GM19467 (cell line): Measurements from ENCODE around the gene ATP8B3.

Experiments
- ATAC-seq: cut with Tn5 transposase; IDR thresholded peaks from one replicate; pipeline ENCODE4 v1.9.1; 2021; ENCODE audit warnings: mild to moderate bottlenecking, moderate library complexity; ENCODE audit not compliant: unreplicated experiment

The ATP8B3 gene

GRCh38 chr19:1837222-1837565, 25.1 kb upstream of the ATP8B3 start:
- ATAC-seq, result no peak

GRCh38 chr19:1836458-1837221, 24.6 kb upstream of the ATP8B3 start:
- no peak for ATAC-seq

DNA sequence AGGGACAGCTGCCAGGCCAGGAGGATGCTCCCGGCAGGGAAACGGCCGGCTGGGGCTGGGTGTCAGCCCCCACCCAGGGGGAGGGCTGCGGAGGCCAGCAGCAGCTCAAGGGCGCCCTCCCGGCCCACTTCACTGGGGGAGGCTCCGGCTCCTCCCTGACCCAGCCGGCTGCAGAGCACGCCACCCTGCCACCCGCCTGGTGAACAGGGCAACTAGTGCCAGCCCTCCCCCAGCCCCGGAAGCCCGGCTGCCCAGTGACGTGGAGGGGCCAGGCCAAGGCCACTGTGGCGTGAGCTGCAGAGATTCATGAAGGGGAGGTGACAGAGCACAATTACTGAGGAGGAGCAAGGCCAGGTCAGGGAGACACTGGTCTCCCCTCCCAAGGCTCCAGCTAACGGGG, 21.5 kb upstream of the ATP8B3 start:
- no peak for ATAC-seq

- no peak for ATAC-seq
Measured at GRCh38 chr19:1832046-1832663, 20.1 kb upstream of the ATP8B3 start.

DNA sequence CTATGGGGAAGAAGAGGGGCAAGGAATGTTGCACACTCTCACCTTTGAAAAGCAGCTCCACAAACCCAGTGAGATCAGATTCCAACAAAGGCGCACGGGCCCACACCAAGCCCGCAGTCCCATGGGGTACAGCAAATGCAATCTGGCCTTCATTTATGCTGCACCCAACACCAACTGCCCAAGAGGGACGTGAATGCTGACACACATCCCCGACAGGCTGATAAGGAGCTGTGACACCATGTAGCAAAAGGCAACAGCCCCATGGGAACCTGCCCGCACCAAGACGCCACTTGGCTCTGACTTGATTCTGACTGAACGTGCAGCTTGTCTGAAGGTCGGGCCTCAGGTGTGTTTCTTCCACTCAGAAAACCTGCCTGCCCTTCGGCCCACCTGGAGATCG, 18.9 kb upstream of the ATP8B3 start:
- no peak for ATAC-seq

- ATAC-seq, result no peak
Measured at GRCh38 chr19:1830568-1830967, 18.5 kb upstream of the ATP8B3 start.

- no peak for ATAC-seq
Measured at GRCh38 chr19:1829958-1830357, 17.9 kb upstream of the ATP8B3 start.

- ATAC-seq, result no peak
Measured at GRCh38 chr19:1828279-1829238, 16.5 kb upstream of the ATP8B3 start.

- ATAC-seq, result no peak
Measured at GRCh38 chr19:1827566-1828278, 15.6 kb upstream of the ATP8B3 start.

DNA sequence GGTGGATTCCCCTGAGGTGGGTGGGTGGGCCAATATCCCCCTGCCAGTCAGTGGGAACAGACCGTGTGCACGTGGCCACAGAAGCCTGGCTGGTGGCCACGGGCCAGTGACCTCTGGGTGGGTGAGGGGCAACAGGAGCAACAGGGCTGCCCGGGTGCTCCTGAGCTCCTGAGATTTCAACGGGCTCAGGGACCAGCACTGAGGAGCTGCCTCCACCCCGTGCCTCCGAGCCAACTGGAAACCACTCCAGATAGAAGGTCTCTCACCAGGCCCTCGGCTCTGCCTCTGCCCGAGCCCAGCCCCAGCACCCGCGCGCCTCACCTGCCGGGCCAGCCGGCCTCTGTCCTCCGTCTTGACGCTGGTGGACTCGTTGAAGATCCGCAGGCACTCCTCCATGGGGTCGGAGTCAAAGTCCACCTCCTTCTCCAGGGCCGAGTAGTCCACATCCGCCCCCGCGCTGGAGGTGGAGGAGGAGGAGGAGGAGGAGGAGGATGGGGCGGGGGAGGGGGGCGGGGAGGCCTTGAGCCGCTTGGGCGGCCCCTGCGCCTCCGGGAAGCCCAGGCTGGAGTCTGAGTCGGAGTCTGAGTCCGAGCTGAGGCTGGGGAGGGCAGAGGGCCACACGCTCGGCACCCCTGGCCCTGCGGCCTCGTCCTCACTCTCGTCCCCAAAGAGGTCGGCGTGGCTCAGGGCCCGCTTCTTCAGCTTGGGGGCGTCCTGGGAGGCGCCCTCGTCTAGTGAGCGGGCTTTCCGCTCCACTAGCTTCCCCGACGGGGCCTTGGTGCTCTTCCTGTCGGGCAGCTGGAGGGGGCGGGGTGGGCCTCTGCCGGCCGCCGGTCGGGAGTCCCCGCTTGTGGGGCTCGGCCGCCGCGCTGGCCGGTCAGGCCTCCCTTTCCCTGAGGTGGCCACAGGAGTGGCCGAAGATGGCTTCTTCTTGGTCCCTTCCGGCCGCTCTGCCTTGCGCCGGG, 14.8 kb upstream of the ATP8B3 start:
- no peak for ATAC-seq

GRCh38 chr19:1825909-1826556, 14.0 kb upstream of the ATP8B3 start:
- no peak for ATAC-seq

DNA sequence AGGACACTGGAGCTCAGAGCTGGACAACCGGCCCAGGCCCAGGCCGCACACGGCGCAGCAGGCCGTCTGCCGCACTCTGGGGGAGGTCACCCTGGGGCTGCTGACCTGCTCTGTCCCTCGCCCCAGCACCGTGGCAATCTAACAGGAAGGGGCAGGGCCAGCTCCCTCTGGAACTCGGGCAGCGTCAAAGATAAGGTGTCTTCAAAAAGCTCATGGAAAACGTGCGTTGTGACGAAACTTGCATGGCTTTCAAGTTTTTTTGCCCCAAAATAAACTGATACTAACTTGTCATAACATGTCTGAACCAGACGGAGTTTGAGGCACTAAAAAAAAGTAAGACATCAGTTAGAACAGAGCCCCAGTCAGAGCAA, 12.2 kb upstream of the ATP8B3 start:
- ATAC-seq, result no peak

- ATAC-seq, result no peak
Measured at GRCh38 chr19:1823539-1824251, 11.6 kb upstream of the ATP8B3 start.

- ATAC-seq, result no peak
Measured at GRCh38 chr19:1823020-1823419, 10.9 kb upstream of the ATP8B3 start.

DNA sequence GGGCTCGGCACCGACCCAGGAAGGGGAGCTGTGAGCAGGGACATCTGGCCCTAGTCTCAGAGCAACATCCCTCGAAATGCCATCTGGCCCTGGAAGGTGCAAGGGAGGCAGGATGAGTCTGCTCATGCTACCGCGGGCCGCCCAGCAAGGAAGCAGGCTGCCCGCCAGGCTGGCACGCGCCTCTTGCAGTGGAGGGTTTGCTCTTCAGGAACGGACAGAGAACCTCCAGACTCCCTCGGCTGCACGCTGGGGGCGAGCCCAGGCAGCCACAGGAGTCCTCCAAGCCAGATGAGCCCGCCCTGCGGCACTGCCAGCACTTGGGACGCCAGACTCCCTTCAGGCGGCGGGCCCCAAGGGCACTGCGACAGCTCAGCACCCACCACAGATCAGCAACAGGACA, 10.1 kb upstream of the ATP8B3 start:
- ATAC-seq, result no peak

DNA sequence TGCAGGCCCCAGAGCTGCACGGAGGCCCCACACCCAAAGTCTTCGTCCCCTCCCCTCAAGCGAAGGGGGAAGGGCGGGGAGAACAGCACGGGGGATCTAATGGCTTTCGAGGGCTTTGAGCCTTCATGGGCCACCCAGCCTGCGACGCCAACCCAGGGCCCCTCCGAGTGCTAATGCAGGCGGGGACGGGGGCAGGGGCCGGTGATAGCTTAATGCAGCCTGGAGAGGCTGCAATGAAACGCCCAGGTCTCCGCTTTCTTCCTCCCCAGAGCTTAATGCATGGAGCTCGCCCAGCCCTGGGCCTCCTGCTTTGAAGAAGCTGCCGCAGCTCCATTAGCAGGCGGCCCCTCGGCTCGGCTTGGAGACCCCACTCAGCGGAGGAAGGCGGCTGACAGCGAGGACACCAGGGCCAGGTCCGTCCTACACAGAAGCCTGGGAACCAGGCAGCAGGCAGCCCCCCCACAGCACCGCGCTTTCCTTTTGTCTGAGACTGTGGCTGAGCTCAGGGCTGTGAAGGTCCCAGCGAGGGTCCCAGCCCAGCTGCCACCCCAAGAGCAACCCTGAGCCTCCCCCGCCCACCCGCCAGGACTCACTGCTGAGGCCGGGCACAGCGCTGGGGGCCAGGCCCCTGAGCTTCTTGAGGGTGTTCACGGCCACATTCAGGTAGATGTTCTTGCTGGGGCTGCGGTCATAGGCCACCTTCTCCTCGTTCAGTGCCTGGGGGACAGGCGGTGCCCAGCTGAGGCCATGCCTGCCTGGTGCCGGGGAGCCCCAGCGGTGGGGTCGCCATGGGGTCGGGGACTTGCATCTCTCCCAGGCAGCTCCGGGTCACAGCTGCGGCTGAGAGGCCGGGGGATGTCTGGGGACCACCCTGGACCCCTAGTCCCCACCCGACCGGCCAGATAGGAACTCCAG, 7.5 kb upstream of the ATP8B3 start:
- no peak for ATAC-seq

GRCh38 chr19:1818549-1819195, 6.6 kb upstream of the ATP8B3 start:
- no peak for ATAC-seq
